Pancreas (tissue), 10 donors: ENCODE measurements around the gene KIFAP3. TPM values are rescaled to one million over a fixed set of nuclear protein-coding genes. Genes with fewer than 3 reads are reported as not detected.

ENCODE experiments used
- ATAC-seq, 4 donors: fragments of 200-7000 bp; cut with Tn5 transposase; one replicate each; pipeline versions ENCODE4 v1.8.0 to v1.9.1; 2020; ENCODE audit warnings: mild to moderate bottlenecking in 4 of 4, moderate library complexity in 4 of 4
- DNase-seq, 6 donors: peaks; one replicate each; pipeline ENCODE4 v3.0.0-alpha.2; 2020
- FAIRE-seq: peaks from 2 replicates; lab custom pipeline; 2012; peaks lifted over from hg19 to GRCh38; lab: Jason Lieb, UNC
- H3K27ac ChIP-seq, 4 donors: fragments of 200-600 bp; sonication (generic); 1 replicate in 3 of 4; 2 replicates in 1 of 4; pipeline versions ENCODE4 v1.5.0 to v1.8.0; 2020
- H3K27me3 ChIP-seq, 4 donors: fragments of 200-600 bp; one replicate each; pipeline ENCODE4 v1.8.0; 2021
- H3K36me3 ChIP-seq, 3 donors: fragments of 200-600 bp; sonication (generic) in 1 of 3; one replicate each; pipeline versions ENCODE4 v1.5.0 to v1.8.0; 2020 to 2021
- H3K4me1 ChIP-seq, 3 donors: fragments of 200-600 bp; one replicate each; pipeline ENCODE4 v1.8.0; 2021
- H3K4me3 ChIP-seq, 4 donors: fragments of 200-600 bp; sonication (generic) in 2 of 4; one replicate each; pipeline versions ENCODE4 v1.5.0 to v1.8.0; 2020 to 2021
- H3K9me3 ChIP-seq, 4 donors: fragments of 200-600 bp; one replicate each; pipeline ENCODE4 v1.8.0; 2021
- WGBS, 2 donors: extraction: QIAGEN DNeasy Blood & Tissue Kit; methylation state at CpG; one replicate each; pipeline ENCODE4 v1.1.7; 2013; 5-methylcytosine and 5-hydroxymethylcytosine counted together
- intact Hi-C, 3 donors: fragments of 100-400 bp; cut with DNase I; formaldehyde crosslinking; loops; one replicate each; pipeline versions ENCODE4 v1.11.1 to v1.14.2; 2022
- polyA plus RNA-seq, 2 donors: library from polyadenylated mRNA; stranded (reverse); fragments of 200-250 nt; gene quantifications; one replicate each; pipeline ENCODE4 v1.2.3, GENCODE V29; 2013
- total RNA-seq, 6 donors: library from RNA; stranded (reverse); fragmentation: NEBNext Ultra II Directional in 4 of 6; extraction: Animal tissue kit (Norgen Biotek cat#: 25700) in 4 of 6; gene quantifications; one replicate each; pipeline versions ENCODE4 v1.2.1 to v1.2.4, GENCODE V29; 2021 to 2023
- TF ChIP-seq, protein P1 (sequence below), 4 donors: fragments of 200-600 bp; sonication (generic) in 3 of 4; IDR thresholded peaks; one replicate each; pipeline versions ENCODE4 v1.5.0 to v1.8.0; 2021; ENCODE audit warnings: antibody characterized with exemption in 4 of 4
- donor health status: healthy with polysubstance abuse.
- donor health status: DM: no; HTN: no; CAD: no; lungs with moderate emphysema.
- donor health status: DM: no; HTN: no; CAD: no.
- donor health status: control.
- donor health status: control.
- donor health status: Bipolar disorder and iron deficiency.
- donor health status: DM: yes; HTN: yes; CAD: no.
- donor health status: DM: no; HTN: no; CAD: no.
- donor health status: DM: no; HTN: no; CAD: no.
- donor health status: DM: yes; HTN: yes; CAD: no.

KIFAP3 gene
- total and polyA plus RNA-seq, 8 donors: 6.7 to 18.5 (median 11.6) TPM

DNA sequence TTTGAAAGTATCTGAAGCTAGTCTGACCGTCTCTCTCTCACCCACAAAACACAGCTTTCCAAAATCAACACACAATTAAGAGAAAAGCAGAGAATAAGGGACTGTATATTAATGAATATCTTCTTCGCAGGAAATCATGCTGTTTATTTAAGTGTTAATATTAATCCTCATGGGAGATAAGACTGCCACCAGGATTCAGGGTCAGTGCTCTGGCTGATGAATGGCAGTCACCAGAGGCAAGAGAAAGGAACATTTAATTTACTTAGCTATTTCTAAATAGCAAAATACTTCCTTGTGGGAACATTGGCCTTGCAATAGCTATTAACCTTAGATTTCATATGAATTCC is 183.0 kb downstream of the KIFAP3 start:
- H3K4me1 ChIP-seq: peaks cover 18 to 47% (median 34%) of the 10 kb centered on the region in 3 donors
- FAIRE-seq (no peak), ATAC-seq (peak; percentile 6 to 44 (median 24)), DNase-seq (peak in 3 of 6 donors; percentile 32 to 50 (median 37))
- H3K4me3 ChIP-seq: peak overlapping the region in 2 of 4 donors; percentile 18 to 95
- H3K36me3 ChIP-seq: peaks cover 0 to 3% (median 0%) of the 10 kb centered on the region in 3 donors
- WGBS, 2 donors: 11 to 15% methylated on average over 2 of the region's 2 CpGs
- no peaks in the 10 kb centered on the region for H3K9me3 ChIP-seq
- H3K27me3 ChIP-seq: no peaks in the 10 kb centered on the region
- intact Hi-C loops: no loop called here
- H3K27ac ChIP-seq: peak overlapping the region; percentile 6 to 98 (median 52)
- TF ChIP-seq, protein P1, sequence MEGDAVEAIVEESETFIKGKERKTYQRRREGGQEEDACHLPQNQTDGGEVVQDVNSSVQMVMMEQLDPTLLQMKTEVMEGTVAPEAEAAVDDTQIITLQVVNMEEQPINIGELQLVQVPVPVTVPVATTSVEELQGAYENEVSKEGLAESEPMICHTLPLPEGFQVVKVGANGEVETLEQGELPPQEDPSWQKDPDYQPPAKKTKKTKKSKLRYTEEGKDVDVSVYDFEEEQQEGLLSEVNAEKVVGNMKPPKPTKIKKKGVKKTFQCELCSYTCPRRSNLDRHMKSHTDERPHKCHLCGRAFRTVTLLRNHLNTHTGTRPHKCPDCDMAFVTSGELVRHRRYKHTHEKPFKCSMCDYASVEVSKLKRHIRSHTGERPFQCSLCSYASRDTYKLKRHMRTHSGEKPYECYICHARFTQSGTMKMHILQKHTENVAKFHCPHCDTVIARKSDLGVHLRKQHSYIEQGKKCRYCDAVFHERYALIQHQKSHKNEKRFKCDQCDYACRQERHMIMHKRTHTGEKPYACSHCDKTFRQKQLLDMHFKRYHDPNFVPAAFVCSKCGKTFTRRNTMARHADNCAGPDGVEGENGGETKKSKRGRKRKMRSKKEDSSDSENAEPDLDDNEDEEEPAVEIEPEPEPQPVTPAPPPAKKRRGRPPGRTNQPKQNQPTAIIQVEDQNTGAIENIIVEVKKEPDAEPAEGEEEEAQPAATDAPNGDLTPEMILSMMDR (IDR thresholded peaks at IDR 0.05): no peak

DNA sequence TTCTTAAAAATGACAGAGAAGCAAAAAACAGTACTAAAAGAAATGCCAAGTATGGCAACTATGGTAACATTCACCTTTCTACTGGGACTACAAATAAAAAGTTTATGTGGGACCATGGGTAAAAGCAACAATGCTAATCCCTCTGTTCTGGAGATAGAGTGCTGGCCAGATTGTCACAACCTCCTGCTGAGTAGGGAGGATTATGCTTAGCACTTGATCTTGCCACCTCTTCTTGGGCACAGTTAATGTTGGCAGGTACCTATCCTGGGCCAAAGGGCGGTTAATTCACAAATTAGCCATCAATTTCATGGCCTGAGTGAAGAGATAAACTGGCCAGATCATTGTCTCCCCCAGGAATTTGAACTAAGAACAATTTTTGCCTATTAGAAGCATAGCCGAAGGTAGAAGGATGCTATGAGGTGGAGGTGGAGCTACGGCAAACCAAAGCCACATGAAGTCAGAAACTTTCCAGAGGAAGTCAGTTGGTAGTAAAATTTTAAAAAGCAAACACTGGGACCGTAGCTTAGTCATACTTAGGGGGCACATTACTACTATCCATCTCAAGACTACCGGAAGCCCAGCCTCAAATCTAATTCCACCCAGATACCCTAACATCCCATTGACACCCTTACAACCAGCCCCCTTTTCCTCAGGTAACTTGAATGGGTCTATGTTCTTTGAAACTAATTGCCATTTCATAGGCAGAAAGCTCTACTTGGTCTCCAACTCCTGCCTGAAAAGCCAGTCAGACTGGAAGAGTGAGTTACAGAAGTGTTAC is 183.5 kb downstream of the KIFAP3 start:
- Histone ChIP-seq H3K4me3 (peak overlapping the region in 2 of 4 donors; percentile 18 to 95), H3K9me3 (no peaks in the 10 kb centered on the region), H3K27ac (peak overlapping the region; percentile 6 to 98 (median 69)), H3K4me1 (peaks cover 18 to 47% (median 34%) of the 10 kb centered on the region in 3 donors), H3K27me3 (no peaks in the 10 kb centered on the region), H3K36me3 (peaks cover 0 to 6% (median 0%) of the 10 kb centered on the region in 3 donors)
- TF ChIP-seq, protein P1 (IDR thresholded peaks at IDR 0.05): no peak
- FAIRE-seq: no peak
- peak in 3 of 6 donors; percentile 37 to 58 (median 46) for DNase-seq
- ATAC-seq: peak; percentile 3 to 24 (median 9)
- WGBS, 2 donors: 12 to 14% methylated on average over 5 of the region's 5 CpGs
- intact Hi-C loops: no loop called here

DNA sequence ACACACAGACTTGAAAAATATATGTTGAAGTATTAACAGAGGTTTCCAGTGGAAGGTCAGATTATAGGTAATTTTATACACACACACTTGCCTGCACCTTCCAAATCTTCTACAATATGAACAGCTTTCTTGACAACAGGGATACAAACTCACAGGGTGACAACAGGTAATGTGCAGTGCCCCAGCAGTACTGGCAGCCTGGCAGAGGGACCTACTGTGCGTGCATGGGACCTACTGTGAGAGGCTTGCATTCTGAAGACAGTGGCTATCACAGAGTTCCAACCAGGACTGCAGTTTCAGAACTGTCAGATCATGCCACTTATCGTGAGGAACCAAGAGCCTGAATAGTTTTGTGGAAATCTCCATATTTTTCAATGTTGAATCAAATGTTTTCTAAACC is 184.6 kb downstream of the KIFAP3 start:
- H3K4me3 ChIP-seq: no peak overlapping the region
- peak overlapping the region in 1 of 4 donors; percentile 98 for H3K27ac ChIP-seq
- FAIRE-seq (no peak), DNase-seq (no peak), ATAC-seq (no peak)
- TF ChIP-seq, protein P1 (IDR thresholded peaks at IDR 0.05): no peak
- H3K4me1 ChIP-seq: peaks cover 18 to 47% (median 34%) of the 10 kb centered on the region in 3 donors
- no peaks in the 10 kb centered on the region for H3K27me3 ChIP-seq
- intact Hi-C loops: no loop called here
- whole genome bisulfite sequencing, 2 donors: 88 to 91% methylated on average over 2 of the region's 2 CpGs
- H3K9me3 ChIP-seq: no peaks in the 10 kb centered on the region
- H3K36me3 ChIP-seq: peaks cover 0 to 6% (median 0%) of the 10 kb centered on the region in 3 donors

DNA sequence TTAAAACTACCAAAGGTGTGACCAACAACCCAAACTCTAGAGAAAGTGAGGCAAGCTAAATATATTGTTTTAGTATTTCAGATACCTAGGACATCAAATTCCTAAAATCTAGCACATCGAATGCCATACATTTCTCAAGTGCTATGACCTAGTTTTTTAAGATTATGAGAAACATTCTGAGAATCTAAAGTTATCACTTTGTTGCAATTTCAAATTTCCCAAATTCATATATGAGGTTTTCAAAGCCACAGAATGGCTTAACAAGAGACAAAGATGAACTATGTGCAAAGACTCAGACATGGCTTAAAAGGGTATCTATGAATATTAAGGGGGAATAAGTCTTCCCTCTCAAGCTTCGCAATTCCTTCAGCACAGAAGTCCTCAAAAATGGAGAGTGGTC is 187.6 kb downstream of the KIFAP3 start:
- TF ChIP-seq, protein P1 (IDR thresholded peaks at IDR 0.05): no peak
- 93 to 95% methylated on average over 2 of the region's 2 CpGs for WGBS, 2 donors
- peaks cover 13 to 41% (median 33%) of the 10 kb centered on the region in 3 donors for H3K4me1 ChIP-seq
- H3K4me3 ChIP-seq: no peak overlapping the region
- ATAC-seq: no peak
- H3K9me3 ChIP-seq: no peaks in the 10 kb centered on the region
- H3K36me3 ChIP-seq: peaks cover 0 to 6% (median 0%) of the 10 kb centered on the region in 3 donors
- no peaks in the 10 kb centered on the region for H3K27me3 ChIP-seq
- no peak for DNase-seq
- intact Hi-C loops: no loop called here
- FAIRE-seq: no peak
- no peak overlapping the region for H3K27ac ChIP-seq

DNA sequence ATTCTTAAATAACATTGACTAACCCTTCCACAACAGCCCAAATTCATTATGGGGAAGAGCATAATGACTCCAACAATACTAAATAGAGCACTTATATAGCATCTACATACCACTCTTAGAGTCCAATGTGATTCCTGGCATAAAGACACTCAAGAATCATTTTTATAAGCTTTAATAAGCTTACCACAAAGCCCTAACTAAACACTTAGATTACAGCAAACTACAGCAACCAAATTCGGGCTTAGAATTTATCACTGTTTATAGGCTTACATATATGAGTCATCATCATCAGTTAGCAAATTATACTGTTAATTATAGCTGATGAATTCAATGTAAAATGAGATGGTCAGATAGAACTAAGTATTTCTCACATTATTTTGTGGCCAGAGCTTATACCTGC is 188.1 kb downstream of the KIFAP3 start:
- DNase-seq (no peak), ATAC-seq (no peak), FAIRE-seq (no peak)
- H3K9me3 ChIP-seq: no peaks in the 10 kb centered on the region
- 77% methylated on average over 1 of the region's 1 CpG for WGBS, 2 donors
- no peak overlapping the region for H3K27ac ChIP-seq
- H3K4me1 ChIP-seq: peaks cover 11 to 38% (median 29%) of the 10 kb centered on the region in 3 donors
- H3K36me3 ChIP-seq: peaks cover 0 to 6% (median 0%) of the 10 kb centered on the region in 3 donors
- no peaks in the 10 kb centered on the region for H3K27me3 ChIP-seq
- intact Hi-C loops: no loop called here
- no peak overlapping the region for H3K4me3 ChIP-seq
- TF ChIP-seq, protein P1 (IDR thresholded peaks at IDR 0.05): no peak
